Stimulated activated naive CD8-positive, alpha-beta T cell treated with anti-CD3 and anti-CD28 coated beads, Interleukin-15, Interleukin-2, amounts not matched to agents 100 U/mL and 50 U/mL, for 24 hours (primary cell): ENCODE data around the gene FAM107B.

Experiments
- ATAC-seq: fragments of 150-1000 bp; cut with Tn5 transposase; one replicate; pipeline ENCODE4 v1.10.0; 2021
- DNase-seq: peaks from one replicate; pipeline ENCODE4 v3.0.0; 2021

Gene FAM107B

DNA sequence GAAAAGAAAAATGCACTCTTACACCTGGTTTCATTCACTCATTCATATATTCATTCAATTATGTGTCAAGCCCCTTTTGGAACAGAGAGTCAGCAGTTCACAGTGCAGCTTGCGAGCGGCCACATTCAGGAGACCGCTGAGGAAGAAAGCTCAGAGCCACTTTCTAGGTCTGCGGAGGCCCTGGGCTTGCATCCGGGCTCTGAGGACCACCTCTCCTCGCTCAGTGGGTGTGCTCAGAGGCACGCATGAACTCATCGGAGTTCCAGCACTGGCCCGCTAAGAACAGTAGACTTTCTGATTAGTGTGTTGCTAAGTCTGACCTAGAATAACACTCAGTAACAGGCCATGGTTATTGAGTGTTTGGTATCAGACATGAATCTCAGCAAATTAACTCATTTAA is 1.8 kb upstream of the FAM107B start:
- DNase-seq, result no peak
- no peak for ATAC-seq

DNA sequence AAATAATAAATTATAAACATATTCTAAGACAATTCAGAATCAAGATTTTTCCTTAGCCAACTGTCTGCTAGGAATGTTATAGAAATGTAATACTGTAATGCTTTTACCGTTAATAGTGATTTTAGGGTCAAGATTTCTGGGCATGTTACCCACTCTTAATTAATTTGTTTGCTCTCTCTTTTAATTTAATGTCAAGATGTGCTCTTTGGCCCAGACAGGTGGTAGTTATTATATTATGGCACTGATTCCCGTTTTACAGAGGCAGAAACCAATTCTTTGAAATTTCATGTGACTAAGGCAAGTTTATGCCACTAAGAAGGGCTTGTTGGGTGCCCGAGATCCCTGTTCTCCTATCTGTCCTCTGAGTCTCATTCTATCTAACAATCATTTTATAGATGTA is 959 bp upstream of the FAM107B start:
- ATAC-seq (no peak), DNase-seq (no peak)

DNA sequence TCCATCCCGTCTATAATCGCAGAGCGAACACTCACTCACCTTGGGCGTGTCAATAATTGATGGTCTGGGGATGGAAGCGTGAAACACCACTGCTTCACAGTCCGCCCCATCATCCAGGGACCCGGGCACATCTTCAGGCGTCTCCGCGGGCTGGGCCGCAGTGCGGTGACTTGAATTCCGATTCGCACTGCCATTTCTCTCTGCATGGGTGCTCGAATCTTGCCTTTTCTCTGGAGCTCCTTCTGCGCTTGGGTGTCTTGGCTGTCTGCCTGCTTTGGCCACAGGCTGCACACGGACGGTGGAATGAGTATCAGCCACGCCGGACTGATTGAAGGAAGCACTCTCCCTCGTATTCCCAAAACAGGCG is 500 bp downstream of the FAM107B start:
- ATAC-seq (no peak), DNase-seq (no peak)

DNA sequence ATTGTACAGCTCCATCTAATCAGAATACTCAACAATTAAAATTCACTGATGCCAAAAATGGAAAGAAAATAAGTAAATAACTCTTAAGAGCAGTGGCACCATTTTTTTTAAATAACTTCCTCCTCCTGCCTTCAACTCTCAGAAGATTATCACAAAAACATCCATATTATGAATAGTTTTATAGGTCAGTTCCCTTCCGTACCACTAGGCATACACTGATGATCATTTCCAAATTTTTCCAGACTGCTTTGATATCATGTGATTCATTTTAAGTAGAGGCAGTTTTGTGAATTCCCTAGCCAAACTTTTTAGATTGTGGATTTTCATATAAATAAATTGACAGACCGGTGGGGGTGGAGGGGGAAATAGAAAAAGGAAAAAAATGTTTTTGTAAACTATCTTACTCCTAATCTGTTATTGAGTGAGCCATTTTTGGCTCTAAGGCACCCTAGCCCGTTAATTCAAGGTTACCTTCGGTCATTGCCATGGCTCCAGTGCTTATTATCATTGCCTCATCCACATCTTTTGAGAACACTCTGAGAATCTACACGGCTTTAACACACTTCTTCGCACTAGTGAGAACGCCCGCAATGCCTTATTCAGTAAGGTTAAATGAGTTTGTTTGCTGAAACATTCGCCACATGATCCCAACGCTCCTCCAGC is 1.0 kb downstream of the FAM107B start:
- DNase-seq, result no peak
- no peak for ATAC-seq

DNA sequence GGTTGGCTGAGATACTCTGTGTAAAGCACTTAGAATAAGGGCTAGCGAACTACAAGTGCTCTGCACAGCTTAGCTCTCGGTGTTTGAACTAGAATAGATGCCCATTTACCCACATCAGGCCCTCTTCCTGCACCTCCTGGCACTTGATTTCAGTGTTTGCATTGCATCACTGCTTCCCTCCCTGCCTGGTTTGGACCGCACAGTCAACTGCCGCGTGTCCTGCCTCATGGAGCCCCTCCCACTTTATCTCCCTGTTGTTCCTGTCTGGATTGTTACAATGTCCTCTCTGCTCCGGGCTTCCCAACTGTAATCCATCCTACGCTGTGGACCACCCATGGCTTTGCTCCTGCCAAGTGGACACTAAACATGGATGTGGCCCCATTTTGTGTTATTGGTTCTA is 2.3 kb downstream of the FAM107B start:
- ATAC-seq (no peak), DNase-seq (no peak)

DNA sequence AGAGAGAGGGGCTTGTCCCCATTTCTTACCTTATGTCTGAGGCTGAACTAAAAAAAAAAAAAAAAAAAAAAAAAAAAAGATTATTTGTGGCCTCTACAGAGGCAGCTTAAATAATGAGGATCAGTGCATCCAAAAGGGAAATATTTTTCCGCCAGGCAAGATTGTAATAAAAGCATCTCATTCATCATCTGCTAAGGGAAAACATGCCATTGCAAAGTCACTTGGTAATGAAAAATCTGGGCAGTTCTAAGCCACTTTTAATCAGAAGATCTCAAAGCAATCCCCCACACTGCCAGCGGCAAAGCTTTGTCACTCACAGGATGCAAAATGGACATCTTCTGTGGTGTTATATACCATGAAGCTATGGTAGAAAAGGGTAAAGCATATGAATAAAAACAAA is 3.8 kb downstream of the FAM107B start:
- DNase-seq (no peak), ATAC-seq (no peak)

DNA sequence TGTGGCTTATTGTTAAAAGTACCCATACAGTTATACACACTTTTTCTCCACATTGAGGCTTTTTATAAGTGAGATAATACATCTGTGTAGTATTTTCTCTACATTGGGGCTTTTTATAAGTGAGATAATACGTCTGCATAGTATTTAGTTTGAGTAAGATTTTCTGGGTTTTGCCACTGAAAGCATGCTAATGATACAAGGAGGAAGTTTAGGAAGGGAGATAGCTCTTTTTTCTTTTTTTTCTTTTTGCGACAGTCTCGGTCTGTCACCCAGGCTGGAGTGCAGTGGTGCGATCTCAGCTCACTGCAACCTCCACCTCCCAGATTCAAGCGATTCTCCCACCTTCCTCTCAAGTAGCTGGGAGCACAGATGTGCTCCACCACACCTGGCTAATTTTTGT is 13.3 kb downstream of the FAM107B start:
- no peak for DNase-seq
- no peak for ATAC-seq

DNA sequence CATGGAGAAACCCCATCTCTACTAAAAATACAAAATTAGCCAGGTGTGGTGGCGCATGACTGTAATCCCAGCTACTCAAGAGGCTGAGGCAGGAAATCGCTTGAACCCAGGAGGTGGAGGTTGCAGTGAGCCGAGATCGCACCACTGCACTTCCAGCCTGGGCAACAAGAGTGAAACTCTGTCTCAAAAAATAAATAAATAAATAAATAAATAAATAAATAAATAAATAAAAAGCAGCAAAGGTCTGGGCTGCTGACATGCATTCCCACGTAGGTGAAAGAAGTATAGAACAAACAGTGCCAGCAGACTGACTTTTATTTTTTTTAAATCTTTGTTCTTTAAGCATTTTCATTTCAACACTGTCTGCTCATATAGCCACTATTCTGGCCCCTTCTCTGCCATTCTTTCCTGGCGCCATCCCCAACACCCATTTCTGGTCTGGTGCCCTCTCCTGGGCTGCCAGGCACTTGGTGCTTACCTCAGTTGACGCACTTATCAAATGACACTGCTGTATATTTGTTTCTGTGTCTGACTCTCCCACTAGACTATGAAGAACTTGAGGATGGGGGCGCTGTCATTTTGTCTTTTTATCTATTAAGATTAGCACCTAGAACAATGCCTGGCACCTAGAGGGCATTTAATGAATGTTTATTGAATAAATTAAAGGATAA is 15.6 kb downstream of the FAM107B start:
- DNase-seq, result no peak
- ATAC-seq, result no peak

DNA sequence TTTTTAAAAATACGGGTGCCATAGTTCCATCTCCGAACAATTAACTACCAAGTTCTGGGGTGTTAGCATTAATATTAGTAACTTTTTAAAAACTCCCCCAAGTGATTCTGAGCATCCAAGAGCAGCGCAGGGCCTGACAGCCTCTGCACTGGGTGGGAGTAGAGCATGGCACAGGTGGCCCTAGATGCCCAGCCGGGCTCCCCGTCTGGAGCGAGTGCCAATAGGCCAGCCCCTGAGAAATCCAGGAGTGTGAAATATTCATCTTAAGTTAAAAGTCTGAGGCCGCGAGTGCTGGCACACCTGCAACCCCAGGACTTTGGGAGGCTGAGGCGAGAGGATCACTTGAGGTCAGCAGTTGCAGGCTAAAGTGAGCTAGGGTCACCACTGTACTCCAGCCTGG is 16.2 kb downstream of the FAM107B start:
- DNase-seq, result no peak
- ATAC-seq, result no peak

DNA sequence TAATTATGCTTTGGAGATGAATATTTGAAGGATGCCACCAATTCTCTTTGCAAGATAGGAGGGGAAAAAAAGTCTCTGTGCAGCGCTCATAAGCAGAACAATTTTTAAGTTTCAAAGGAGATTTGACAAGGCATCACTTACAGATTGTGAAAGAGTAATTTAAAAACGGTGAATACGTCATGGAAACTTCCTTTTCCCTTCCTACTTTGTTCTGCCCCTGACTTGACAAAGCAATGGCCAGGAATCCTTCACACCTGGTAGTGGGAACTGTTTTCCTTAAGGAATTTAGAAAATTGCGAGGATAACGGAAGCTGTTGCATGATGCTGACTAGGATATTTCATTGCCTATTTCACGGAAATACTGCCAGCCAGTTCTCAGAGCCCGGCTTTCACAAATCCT is 16.7 kb downstream of the FAM107B start:
- ATAC-seq, result no peak
- DNase-seq, result no peak

DNA sequence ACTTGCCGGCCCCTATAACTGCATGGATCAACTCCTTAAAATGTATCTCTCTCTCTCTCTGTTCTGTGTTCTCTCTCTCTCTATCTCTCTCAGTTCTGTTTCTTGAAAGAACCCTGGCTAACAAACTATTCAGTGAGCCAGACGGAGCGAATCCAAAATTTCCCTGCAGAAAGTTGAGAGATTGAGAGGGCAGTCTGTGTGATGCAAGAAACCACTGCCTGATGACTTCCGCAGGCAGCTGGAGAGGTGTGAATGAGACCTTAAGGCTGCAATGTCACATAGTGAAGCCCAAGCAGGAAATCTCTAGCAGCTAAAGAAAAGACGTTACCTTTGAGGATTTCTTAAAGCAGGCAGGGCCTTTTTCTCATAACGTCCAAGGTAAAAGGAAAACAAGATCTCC is 17.3 kb downstream of the FAM107B start:
- ATAC-seq (no peak), DNase-seq (no peak)

DNA sequence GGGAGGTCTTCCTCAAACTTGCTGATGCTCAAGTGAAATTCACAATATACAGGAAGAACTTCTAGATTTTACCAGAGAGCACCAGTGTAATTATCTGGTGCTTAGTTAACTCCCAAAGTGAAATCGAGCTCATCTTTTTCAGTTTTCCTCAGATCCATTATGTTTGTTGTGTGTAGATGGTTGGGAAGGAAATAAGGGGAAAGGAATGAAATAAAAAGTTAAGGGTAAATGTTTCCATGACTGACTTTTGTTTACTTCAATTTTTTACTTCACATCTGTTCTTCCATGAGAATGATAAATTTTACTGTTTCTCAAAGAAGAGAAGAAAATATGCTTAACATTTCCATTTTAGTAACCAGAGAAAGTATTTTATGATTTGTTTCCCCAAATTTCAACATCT is 21.3 kb downstream of the FAM107B start:
- ATAC-seq, result no peak
- DNase-seq, result no peak

DNA sequence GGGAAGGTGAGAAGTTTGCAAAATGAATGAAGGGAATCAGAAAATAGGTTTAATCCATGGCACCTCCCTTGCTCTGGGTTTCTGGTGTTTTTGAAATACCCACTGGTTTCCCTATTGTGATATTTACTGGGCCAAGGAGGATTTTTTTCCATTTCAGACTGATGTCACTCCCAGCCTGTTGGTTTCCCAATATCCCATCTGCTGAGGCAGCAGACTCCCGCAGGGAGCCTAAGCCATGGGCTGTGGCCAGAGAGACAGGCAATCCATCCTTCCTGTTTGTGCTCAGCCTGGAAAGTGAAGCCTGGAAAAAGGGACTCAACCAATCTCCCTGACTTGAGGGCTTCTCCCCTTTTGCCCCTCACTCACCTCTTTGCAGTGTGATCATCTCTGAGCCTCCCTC is 22.8 kb downstream of the FAM107B start:
- DNase-seq (no peak), ATAC-seq (no peak)

DNA sequence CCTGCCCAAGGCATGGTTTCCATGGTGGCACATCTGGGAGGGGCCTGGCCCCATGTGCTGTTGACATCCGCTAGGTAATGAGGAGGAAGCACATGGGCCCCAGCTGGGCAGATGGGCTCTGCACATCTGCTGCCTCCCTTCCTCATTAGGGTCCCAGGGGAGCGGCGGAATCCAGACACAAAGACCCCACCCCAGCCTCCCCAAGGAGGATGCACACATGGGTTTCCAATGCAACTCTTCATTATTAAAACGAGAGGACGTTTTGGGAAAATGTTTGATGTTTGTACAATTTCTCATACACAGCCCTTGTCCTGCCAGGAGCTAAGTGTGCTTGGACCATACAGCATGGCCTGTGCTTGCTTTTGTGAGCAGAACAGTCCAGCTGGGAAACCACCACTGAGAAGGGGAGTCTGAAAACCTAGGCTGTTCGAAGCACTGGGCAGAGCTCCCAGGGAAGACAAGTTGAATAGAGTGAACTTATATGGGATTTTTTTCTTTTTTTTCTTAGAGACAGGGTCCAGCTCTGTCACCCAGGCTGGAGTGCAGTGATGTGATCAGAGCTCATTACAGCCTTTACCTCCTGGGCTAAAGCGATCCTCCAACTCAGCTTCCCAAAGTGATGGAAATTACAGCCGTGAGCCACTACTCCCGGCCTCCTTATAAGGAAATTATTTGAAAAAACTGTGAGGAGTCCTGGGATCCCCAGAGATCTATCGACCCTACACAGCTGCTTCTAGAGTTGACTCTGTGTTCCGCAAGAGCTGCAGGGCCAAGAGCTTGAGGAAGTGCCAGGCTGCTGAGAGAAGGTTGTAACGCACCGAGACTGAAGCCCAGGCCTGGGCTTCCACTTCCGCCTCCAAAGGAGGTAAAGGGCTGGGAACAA is 23.4 kb downstream of the FAM107B start:
- DNase-seq (no peak), ATAC-seq (peak; percentile 36)

DNA sequence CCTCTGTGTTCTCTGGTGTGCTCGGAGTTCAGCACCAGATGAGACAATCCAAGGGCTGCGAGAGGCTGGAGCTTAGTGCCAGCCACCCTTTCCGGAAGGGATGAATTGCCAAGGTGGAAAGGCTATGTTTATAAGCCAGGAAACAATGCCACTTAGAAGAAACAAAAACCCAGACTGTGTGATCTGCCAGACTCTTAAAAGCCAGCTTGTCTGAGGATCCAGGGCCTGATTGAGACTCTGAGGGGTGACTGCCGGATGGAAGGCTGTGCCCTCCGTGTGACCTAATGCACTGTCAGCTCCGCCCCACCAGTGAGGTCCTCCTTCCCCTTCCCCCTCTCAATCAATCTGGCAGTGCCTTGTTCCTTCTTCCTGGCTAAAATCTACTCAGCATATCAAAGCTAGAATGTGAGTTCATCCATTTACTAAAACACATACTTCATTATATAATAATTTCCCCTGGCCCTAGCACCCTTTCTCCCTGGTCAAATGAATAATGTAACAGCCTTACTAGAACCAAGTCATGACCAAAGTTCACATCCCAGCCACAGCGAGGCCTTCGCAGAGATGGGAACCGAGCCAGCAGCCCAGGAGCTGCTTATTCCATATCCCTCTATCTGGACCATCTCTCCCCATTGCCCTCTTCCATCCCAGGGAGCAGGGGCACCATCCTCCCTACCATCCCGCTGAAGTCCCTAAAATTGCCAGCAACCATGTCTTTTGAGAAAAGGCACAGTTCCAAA is 25.5 kb downstream of the FAM107B start:
- ATAC-seq (no peak), DNase-seq (no peak)

DNA sequence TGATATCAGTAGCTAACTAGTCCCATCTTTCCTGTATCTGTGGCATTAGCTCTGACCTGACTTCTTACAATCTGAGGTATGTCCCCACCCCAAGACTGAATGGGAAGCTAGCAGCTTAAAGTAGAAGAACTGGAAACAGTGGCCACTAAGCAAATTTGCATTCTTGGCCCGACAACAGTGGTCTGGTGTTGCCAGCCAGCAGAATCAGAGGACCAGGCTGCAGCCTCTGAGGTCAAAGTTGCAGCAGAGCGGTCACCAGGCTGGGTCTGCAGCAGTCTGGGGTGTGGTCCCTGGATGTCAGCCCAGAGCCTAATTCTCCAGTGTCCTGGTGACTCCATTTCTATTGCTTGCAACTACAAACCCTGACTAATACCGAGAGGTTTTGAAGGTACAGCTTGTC is 26.3 kb downstream of the FAM107B start:
- DNase-seq (no peak), ATAC-seq (no peak)

DNA sequence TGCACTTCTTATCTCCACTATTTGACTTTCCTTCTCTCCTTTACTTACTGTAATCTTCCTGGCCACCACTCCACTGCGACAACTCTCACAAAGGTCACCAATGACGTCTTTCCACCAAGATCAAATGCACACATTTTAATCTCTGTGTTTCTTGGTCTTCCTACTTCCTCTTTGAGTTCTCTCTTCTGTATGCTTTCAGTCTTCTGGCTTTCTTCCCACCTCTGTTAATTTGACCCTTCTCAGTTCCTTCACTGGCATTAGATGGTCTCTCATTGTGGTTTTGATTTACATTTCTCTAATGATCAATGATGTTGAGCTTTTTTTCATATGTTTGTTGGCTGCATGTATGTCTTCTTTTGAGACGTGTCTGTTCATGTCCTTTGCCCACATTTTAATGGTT is 31.9 kb downstream of the FAM107B start:
- DNase-seq, result no peak
- peak; percentile 96 for ATAC-seq

DNA sequence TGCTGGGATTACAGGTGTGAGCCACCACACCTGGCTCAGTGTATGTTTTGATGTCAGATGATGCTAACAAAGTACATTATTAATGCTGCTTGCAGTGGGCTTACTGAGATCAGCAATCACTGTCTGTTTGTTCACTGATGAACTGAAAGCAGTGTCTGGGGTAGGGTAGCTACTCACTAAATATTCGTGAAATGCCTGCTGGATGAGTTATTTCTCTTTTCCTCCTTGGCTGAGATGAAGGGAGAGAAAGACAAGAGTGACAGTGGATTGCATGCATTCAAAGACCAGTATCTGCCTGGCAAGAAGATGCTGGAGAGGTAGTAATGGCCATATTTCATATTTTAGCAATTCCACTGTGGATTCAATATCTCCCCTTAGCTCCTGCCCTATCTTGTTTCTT is 32.3 kb downstream of the FAM107B start:
- no peak for DNase-seq
- peak; percentile 35 for ATAC-seq

DNA sequence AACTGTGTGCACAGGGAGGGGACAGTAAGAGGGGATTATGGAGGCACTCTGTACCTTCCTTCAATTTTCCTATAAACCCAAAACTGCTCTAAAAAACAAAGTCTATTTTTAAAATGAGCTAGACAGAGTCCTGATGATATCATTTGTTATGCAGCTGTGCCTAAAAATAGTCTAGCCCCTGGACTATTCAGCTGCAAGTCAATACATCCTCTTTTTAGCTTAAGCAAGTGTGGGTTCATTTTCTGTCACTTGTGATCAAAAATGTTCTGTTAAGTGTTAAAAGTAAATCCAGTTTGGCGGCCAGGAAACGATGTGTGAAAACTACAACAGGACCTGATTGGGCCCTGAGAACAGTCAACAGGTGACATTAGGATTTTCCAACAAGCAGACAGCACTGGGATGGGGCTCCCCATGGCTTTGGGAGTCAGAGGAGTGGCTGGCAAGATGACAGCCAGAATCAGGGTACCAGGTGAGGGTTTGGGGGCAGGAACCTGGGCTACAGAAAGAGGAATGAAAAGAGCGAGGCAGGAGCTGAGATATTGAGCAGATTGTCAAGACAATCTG is 33.9 kb downstream of the FAM107B start:
- ATAC-seq, result no peak
- no peak for DNase-seq

DNA sequence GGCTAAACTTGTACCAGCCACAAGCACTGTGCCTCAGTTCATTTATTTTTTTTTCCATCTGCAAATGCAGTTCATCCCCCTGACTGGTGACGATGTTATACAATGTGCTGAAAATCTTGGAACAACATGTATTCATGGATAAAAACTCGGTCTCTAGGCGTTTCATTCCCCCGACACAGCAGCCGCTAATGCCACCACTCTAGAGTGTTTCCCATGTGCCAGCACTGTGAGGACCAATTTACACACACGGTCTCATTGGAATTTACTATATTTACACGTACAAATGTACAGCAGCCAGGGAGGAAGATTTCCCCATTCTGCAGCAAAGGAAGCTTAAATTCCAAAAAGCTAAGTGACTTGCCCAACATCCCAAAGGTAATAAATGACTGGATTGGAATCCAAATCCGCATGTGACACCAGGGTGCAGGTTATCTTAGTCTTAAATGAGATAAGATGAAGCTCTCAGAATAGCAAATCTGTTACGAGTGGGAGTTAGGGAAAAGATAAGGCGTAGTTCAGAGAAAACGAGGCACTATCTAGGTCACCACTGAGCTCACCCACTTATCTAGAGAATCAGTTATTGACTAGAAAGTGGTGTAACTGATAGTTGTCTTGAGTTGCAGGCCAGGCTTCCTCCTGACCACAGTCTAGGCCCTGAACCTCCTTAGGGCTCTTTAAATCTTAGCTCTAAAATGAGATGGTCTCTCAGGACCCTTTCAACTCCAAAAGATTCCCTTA is 36.7 kb downstream of the FAM107B start:
- no peak for DNase-seq
- no peak for ATAC-seq

DNA sequence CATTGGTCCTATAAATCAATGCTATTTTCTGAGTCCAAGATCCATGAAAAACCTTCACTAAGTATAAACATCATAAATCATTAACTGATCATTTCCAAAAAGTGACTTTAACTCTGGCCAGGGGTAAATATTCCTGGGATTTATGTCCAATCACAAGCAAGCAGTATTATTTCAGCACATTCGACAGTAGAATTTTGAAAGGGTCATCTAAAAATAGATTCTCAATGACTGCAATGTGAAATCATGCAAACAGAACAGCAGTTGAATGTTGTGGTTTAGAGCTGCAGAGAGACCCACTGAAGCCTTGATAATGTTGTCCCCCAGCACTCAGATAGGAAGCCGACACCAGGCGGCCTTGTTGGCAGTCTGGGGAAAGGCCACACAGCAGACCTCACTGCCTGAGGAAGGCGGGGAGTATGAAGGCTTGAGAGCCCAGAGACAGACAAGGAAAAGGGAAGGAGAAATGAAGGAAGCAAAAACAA is 38.1 kb downstream of the FAM107B start:
- no peak for DNase-seq

DNA sequence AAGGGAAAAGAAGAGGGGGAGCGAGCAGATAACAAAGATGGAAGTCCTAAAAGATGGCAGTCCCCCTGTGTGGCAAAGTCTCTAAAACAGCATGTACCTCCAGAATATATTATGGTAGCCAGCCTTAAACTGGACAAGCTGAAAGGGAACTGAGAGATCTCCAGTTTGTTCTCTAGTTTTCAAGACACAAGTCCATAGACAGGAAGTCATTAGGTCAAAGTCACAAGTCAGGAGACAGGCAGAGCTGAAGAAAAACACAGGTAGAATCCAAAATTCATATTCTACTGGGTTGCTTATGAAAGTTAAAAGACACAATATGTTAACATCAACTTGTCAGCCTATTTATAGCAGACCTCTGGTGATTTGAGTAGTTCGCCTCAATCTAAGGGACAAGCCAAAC is 38.7 kb downstream of the FAM107B start:
- DNase-seq, result no peak

More for the DNA sequence above, 38.1 kb downstream of the FAM107B start:
- ATAC-seq, result peak; percentile 52

More for the DNA sequence above, 38.7 kb downstream of the FAM107B start:
- no peak for ATAC-seq
